ENCODE measurements around the gene DYNC1I2.
A peak's percentile ranks its signal among the peaks of the same experiment; 100 is the strongest.

DYNC1I2 gene

DNA sequence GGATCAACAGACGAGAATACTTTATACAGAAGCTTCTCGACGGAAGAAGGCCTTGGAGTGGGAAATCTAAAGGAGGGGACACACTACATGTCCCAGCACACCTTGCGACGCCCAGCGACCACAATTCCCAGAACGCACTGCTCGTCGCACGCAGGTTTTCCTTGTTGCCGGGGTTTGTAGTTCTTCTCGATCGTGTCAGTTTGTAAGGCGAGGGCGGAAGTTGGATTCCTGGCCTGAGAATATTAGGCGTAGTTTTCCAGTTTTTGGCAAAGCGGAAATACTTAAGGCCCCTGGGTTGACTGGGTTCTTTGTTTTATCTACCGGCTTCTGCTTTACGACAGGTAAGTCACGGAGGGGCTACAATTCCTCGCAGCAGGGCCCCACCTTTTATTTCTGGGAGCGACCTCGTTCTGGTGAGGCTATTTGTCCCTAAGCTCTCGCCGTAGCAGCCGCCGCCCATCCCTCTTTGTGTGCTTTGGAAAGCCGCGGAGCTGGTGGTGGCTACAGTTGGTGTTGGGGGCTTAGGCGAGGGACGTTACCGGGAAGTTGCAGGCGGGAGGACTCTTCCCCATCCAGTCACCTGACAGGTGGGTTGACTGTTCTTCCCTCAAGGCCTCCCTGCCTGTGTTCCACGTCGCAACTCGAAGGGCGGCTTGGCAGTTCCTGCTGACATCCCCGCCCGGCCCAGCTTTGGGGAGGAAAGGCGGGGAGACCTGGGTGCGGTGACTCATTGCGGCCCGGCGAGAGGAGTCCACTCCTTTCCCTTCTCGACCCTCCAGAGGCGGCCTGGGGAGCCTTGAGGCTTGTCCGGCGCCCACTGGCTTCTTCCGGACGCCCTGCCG, at the start of gene DYNC1I2:
Gene DYNC1I2 (plus strand): TSS at position 183 of the 842 bp plus-strand sequence. CDS start 2,687 bp downstream, outside the sequence.
- peak; percentile 93 for DNase-seq

DNA sequence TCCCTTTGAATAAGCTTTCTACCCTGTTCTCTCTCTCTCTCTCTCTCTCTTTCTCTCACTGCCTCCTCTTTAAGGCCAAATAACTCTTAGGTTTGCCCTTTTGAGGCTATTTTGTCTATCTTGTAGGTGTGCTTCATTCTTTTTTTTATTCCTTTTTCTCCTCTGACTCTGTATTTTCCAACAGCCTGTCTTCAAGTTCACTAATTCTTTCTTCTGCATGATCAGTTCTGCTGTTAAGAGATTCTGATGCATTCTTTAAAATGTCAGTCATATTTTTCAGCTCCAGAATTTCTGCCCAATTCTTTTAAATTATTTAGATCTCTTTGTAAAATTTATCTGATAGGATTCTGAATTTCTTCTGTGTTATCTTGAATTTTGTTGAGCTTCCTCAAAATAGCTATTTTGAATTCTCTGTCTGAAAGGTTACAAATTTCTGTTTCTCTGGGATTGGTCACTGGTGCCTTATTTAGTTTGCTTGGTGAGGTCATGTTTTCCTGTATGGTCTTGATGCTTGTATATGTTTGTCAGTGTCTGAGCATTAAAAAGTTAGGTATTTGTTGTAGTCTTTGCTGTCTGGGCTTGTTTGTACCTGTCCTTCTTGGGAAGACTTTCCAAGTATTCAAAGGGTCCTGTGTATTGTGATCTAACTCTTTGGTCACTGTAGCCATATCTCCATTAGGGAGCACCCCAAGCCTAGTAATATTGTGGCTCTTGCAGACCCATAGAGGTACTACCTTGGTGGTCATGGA, 35.4 kb upstream of the DYNC1I2 start:
- DNase-seq: no peak

- no peak for DNase-seq
These were observed 34.9 kb upstream of the DYNC1I2 start for GRCh38 chr2:171652416-171652785.

GRCh38 chr2:171655586-171655985, 31.7 kb upstream of the DYNC1I2 start:
- no peak for DNase-seq

DNA sequence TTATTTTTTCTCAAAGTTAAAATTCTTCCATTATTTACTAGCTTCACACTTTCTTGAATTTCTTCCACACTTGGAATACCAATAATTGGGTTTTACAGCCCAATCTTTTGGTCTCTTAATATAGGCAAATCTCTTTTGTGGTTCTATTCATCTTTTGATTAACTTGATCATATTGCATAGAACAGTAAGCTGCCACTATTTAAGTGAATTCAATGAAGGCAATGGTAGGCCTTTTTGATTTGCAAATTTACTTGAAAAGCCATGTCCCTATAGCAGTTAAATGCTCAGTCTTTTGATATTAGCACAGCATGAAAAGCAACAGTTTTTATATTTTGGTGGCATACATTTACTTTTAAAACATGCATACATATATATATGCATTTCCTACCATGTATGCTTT, 20.2 kb upstream of the DYNC1I2 start:
- no peak for DNase-seq

DNA sequence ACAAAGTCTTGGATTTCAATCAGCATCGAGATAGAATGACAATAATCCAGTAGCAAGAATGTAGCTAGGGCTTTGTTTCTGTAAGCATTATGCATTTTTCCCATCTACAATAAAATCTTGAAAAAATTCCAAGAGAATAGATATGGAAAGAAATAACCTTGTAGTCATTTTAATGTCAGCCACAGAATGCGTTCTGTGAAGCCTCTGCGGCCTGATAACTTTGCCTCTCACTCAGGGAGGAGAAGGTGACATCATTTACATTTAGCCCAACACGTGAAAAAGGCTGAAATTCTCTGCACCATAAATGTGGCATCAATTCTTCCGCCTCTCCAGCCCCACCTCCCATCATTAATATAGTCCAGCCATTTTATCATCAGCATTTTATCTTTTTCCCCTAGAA, 19.1 kb upstream of the DYNC1I2 start:
- no peak for DNase-seq

- DNase-seq: peak; percentile 82
These were observed 18.1 kb upstream of the DYNC1I2 start for GRCh38 chr2:171669121-171669520.

DNA sequence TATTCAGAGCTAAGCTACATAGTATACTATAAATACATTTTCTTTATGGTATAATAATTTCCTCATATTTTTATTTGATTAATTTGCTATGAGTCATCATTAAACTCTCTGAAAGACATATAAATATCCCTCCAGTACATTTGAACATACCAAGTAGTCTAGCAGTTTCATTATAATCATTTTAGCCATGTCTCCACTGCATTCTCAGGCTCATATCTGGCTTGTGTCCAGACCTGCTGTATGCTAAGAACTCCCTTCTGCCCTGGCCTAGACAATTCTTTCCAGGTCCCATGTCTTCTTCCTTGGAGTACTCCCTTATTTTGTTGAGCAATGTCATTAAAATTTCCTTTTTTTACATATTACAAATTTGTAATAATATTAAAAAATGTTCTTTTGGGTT, 16.6 kb upstream of the DYNC1I2 start:
- no peak for DNase-seq

DNA sequence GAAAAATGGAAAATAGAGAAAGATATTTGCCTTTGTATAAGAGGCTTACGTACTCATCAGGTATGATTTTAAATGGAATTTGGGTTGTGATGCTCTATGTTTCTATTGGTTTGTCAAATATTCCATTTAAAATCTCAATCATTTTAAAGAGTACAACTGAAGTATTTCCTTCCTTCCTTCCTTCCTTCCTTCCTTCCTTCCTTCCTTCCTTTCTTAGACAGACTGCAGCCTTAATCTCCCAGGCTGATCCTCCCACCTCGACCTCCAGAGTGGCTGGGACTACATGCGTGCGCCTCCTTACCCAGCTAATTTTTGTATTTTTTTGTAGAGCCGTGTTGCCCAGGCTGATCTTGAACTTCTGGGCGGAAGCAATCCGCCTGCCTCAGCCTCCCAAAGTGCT, 15.4 kb upstream of the DYNC1I2 start:
- DNase-seq: no peak

GRCh38 chr2:171673905-171674304, 13.4 kb upstream of the DYNC1I2 start:
- no peak for DNase-seq

DNA sequence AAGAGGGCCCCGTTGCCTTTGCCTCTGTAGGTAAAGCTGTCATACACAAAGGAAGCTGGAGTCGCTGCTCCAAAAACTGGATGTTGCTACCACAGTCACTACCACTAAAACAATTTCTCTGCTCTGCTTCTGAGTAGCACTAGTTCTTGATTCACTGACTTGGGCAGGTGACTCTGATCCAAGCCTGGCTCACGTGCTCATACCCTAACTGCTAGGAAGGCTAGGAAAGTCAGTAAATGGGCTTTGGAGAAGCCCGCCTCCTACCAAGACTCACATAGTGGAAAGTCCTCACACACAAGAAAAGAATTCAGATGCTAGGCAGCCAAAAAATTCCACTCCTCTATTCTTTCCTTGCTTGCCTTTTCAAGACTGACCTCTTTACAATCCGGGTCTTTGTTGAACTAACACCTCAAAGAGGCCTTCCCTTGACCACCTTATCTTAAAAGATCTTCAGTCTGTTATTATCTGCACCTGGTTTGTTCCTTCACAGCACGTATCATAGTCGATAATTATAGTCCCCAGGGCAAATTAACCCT, 11.4 kb upstream of the DYNC1I2 start:
- no peak for DNase-seq

- no peak for DNase-seq
These were observed 8.7 kb upstream of the DYNC1I2 start for GRCh38 chr2:171678619-171679018.

DNA sequence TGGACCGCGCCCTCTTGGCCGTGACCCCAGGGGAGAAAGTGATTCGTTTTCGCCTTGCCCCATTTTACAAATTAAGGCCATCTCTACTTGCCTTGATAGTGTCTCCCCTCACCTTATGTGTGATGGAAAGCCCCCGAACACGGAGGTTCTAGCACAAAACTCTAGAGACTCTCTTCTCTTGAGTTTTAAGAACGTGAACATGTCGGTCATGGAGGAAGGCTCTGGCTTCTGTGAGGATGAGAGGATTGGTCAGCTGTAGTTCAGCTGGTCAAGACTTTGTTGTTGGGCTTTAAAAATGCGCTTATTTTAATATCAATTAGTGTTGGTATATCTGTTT, 828 bp downstream of the DYNC1I2 start:
- DNase-seq: peak; percentile 61

- no peak for DNase-seq
These were observed 5.1 kb downstream of the DYNC1I2 start for GRCh38 chr2:171692331-171692730.

DNA sequence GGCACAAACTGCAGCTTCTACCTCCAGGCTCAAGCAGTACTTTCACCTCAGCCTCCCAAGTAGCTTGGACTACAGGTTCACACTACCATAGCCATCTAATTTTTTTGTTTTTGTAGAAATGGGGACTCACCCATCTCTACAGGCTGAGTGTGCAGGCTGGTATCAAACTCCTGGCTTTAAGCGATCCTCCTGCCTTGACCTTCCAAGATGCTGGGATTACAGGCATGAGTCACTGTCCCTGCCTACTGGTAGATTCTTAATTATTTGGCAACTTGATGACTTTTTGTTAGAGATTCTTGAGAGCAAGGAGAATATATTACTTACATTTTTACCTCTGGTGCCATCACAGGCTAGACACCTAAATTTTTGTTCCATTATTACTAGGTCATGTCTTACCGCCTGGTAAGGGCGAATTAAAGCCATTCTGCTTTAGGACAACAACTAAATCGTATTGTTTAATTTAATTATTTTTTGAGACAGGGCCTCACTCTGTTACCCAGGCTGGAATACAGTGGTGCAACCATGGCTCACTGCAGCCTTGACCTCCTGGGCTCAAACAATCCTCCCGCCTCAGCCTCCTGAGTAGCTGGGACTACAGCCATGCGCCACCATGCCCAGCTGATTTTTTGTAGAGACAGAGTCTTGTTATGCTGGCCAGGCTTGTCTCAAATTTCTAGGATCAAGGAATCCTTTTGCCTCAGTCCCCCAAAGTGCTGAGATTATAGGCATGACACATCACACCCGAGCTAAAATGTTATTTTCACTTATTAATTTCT, 15.7 kb downstream of the DYNC1I2 start:
- no peak for DNase-seq

GRCh38 chr2:171703574-171704347, 16.5 kb downstream of the DYNC1I2 start:
- peak; percentile 33 for DNase-seq

DNA sequence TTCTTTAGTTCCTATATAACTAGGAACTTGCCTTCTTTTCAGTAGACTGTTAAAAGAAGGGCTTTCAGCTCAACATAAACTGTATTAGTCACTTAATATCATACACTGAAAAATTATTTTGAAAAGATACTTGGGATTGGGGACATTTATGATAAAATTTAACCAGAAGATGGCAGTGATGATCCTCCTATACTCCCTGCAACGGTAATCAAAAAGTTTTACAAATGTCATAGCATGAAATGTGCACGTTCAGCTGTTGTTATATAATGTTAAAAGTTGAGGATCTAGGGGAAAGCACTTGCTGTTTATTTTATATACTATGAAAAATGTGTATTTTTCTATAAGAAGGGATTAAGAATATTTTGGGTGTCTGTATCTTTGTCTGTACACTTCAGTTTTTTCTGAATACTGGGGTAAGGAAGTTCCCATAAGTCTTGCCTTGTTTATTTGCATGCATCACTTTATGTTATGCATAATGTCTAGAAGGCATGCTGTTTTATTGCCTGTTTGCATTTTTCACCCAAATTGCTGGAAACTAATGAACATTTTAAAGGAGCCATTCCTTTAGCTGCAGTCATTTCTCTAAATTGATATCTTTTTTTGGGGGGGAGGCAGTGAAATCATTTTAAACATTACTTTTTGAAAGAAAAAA, 19.0 kb downstream of the DYNC1I2 start:
- DNase-seq: peak; percentile 26

GRCh38 chr2:171707752-171708151, 20.5 kb downstream of the DYNC1I2 start:
- no peak for DNase-seq

GRCh38 chr2:171709011-171709685, 21.9 kb downstream of the DYNC1I2 start:
- DNase-seq: no peak

DNA sequence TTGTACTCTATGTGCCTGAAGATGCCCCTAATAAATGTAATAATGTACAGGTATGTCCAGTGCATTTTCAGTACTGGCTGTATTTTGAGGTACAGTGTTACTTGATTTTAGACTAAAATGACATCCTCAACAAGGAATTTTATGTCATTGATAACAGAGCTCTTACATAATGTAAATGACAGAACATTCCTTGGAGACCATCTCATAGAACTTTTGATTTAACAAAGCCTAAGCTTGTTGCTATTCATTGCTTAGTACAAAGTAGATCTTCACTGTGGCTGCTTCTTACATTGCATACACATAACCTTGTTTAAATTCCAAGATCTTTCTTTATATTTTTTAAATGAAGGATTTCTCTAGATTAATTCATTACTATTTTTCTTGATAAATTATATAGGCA, 24.1 kb downstream of the DYNC1I2 start:
- no peak for DNase-seq

DNA sequence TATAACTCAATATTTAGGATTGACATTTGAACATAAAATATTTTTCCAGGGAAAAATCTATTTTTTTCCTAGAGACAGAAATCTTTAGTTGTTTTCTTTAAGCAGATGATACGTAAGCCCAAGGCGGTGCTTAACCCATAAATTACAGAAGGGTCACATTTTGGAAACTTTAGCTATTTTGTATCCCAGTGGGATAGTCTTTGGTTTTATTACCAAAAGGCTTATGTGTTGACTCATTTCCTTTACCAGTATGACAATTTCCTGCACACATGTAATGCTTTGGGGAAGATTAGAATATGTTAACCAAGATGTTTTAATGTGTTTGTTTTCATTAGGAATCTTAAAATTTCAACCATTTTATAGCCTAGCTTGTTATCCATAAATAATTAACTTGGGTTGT, 24.8 kb downstream of the DYNC1I2 start:
- no peak for DNase-seq
